Body of pancreas (tissue), 4 donors: ENCODE results near the gene DPH2.

Experiments used
- CTCF ChIP-seq, 7 experiments: fragments of 450-650 bp in 4 of 7; fragments of 200-600 bp in 3 of 7; sonication (generic) in 3 of 7; IDR thresholded peaks; one replicate each; pipeline ENCODE4 v1.5.1; 2016 to 2019; ENCODE audit warnings: antibody characterized with exemption in 7 of 7
- POLR2A ChIP-seq, 3 donors: fragments of 450-650 bp; IDR thresholded peaks; one replicate each; pipeline ENCODE4 v1.6.1; 2016; ENCODE audit warnings: antibody characterized with exemption in 3 of 3, mild to moderate bottlenecking in 2 of 3

GRCh38 chr1:44019466-44019948 is 49.7 kb downstream of the DPH2 start:
- TF ChIP-seq CTCF (IDR thresholded peaks at IDR 0.05) (no peak), POLR2A (IDR thresholded peaks at IDR 0.05) (no peak)
